Osteocyte (in vitro differentiated cells): ENCODE results near the gene TUBA3D. TPM values are rescaled to one million over a fixed set of nuclear protein-coding genes. Genes with fewer than 3 reads are reported as not detected.
"Not testable (repeated sequence)": the region's sequence is repeated elsewhere in the genome, so short reads cannot be mapped to it uniquely, and the experiment has no call there.

Experiments
- DNase-seq: peaks from one replicate; pipeline ENCODE4 v3.0.0; 2021; ENCODE audit warnings: mixed read lengths; ENCODE audit not compliant: unreplicated experiment; ENCODE audit errors: extremely low spot score
- H3K27ac Mint-ChIP-seq: one replicate; pipeline ENCODE4 v1.8.0; 2021; ENCODE audit warnings: mild to moderate bottlenecking, mixed read lengths; ENCODE audit not compliant: unreplicated experiment
- H3K27me3 Mint-ChIP-seq: one replicate; pipeline ENCODE4 v1.8.0; 2021; ENCODE audit warnings: mixed read lengths; ENCODE audit not compliant: unreplicated experiment
- H3K36me3 Mint-ChIP-seq: one replicate; pipeline ENCODE4 v1.8.0; 2021; ENCODE audit warnings: mixed read lengths; ENCODE audit not compliant: unreplicated experiment
- H3K4me1 Mint-ChIP-seq: one replicate; pipeline ENCODE4 v1.8.0; 2021; ENCODE audit warnings: mixed read lengths; ENCODE audit not compliant: unreplicated experiment
- H3K4me3 Mint-ChIP-seq: one replicate; pipeline ENCODE4 v1.8.0; 2021; ENCODE audit warnings: mild to moderate bottlenecking, moderate library complexity, mixed read lengths; ENCODE audit not compliant: unreplicated experiment
- H3K9me3 Mint-ChIP-seq: one replicate; pipeline ENCODE4 v1.8.0; 2021; ENCODE audit warnings: mixed read lengths; ENCODE audit not compliant: unreplicated experiment
- total RNA-seq: library from RNA; stranded (reverse); gene quantifications from 2 replicates; pipeline ENCODE4 v1.2.1, GENCODE V29; 2021
- TF ChIP-seq, protein P1 (sequence below): fragments of 200-600 bp; sonication (generic); IDR thresholded peaks from 2 replicates; pipeline ENCODE4 v1.5.0; 2021; ENCODE audit warnings: antibody characterized with exemption, mild to moderate bottlenecking, moderate library complexity

The TUBA3D gene
- total RNA-seq, 1 donor from 2014 or later: not detected

DNA sequence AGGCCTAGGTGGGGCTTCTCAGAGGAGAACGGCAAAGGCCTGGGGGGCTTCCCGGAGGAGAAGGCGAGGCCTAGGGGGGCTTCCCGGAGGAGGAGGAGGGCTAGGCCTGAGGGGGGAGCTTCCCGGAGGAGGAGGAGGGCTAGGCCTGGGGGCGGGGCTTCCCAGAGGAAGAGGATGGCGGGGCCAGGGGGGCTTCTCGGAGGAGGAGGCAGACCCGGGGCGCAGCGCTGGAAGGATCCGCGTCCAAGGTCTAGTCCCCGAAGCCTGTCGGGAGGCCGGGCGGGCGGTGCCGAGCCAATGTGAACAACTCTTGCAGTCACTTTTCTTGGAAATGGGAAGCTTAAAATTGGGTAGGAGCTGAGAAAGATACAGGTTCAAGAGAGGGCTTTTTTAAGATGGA is 30.0 kb upstream of the TUBA3D start:
- Mint-ChIP-seq H3K9me3 (no peaks in the 10 kb centered on the region), H3K27me3 (peaks cover 11% of the 10 kb centered on the region), H3K4me3 (no peak overlapping the region), H3K27ac (no peak overlapping the region), H3K36me3 (no peaks in the 10 kb centered on the region), H3K4me1 (no peaks in the 10 kb centered on the region)
- TF ChIP-seq, protein P1, sequence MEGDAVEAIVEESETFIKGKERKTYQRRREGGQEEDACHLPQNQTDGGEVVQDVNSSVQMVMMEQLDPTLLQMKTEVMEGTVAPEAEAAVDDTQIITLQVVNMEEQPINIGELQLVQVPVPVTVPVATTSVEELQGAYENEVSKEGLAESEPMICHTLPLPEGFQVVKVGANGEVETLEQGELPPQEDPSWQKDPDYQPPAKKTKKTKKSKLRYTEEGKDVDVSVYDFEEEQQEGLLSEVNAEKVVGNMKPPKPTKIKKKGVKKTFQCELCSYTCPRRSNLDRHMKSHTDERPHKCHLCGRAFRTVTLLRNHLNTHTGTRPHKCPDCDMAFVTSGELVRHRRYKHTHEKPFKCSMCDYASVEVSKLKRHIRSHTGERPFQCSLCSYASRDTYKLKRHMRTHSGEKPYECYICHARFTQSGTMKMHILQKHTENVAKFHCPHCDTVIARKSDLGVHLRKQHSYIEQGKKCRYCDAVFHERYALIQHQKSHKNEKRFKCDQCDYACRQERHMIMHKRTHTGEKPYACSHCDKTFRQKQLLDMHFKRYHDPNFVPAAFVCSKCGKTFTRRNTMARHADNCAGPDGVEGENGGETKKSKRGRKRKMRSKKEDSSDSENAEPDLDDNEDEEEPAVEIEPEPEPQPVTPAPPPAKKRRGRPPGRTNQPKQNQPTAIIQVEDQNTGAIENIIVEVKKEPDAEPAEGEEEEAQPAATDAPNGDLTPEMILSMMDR: no peak
- DNase-seq: no peak

DNA sequence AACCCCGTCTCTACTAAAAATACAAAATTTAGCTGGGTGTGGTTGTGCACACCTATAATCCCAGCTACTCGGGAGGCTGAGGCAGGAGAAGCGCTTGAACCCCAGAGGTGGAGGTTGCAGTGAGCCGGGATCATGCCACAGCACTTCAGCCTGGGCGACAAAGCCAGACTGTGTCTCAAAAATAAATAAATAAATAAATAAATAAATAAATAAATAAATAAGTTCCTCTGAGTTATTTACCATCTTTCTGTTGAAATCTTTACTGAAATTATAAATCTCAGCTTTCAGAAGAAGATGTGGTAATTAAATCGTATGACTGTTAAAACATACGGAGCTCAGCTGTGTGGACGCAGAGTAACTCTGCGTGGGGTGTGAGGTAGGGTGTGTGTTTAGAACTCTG is 27.9 kb upstream of the TUBA3D start:
- H3K27ac Mint-ChIP-seq, H3K9me3 Mint-ChIP-seq, H3K36me3 Mint-ChIP-seq, H3K4me1 Mint-ChIP-seq, DNase-seq, H3K4me3 Mint-ChIP-seq: not testable (repeated sequence)
- peaks cover 16% of the 10 kb centered on the region for H3K27me3 Mint-ChIP-seq

DNA sequence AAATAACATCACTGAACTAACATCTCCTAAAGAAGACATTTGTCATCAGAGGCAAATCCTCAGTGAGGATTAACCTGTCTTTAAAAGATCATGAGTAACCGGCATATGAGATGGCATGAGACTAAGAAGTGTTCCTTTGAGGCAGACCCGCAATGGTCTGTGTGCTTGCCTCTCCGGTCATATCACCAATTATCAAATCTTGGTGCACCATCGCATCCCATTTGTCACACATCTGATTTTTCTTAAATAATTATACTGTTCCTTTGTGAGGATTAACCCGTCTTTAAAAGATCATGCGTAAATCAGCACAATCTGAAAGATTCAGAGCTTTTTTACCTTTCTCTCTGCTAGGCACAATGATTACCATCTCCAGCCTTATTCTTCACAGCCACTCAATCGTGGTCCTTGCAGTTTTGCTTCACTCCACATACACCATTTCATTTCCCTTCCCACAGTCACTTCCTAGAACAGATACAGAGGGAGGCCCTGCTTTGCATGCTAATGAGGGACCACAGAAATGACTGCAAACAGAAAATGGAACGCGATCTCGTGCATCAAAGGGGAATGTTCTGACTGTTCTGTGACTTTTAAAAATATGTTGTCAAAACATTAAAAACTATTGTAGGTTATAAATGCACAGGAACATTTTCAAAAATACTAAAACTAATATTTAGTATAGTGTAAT is 24.5 kb upstream of the TUBA3D start:
- not testable (repeated sequence) for H3K27ac Mint-ChIP-seq, H3K4me3 Mint-ChIP-seq, H3K4me1 Mint-ChIP-seq, H3K9me3 Mint-ChIP-seq, H3K36me3 Mint-ChIP-seq, DNase-seq
- H3K27me3 Mint-ChIP-seq: peaks cover 14% of the 10 kb centered on the region

DNA sequence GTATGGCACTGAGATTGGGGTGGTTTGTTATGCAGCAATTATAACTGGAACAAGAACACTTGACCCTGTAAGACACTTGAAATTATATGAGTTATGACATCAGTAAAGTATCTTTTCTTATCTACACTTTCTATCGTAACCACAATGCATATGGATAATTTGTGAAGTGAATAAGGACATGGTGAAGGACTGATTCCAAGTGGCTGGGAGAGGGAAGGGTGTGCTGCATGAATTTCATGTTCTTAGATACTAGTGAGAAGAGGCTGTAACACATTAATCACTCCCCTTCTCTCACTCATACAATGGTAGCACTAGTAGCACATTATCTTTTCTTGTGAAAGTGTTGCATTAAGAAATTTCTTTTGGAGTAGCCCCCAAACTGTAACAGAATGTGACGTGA is 21.0 kb upstream of the TUBA3D start:
- not testable (repeated sequence) for DNase-seq, H3K9me3 Mint-ChIP-seq, H3K27ac Mint-ChIP-seq, H3K36me3 Mint-ChIP-seq, H3K4me3 Mint-ChIP-seq, H3K4me1 Mint-ChIP-seq, H3K27me3 Mint-ChIP-seq

DNA sequence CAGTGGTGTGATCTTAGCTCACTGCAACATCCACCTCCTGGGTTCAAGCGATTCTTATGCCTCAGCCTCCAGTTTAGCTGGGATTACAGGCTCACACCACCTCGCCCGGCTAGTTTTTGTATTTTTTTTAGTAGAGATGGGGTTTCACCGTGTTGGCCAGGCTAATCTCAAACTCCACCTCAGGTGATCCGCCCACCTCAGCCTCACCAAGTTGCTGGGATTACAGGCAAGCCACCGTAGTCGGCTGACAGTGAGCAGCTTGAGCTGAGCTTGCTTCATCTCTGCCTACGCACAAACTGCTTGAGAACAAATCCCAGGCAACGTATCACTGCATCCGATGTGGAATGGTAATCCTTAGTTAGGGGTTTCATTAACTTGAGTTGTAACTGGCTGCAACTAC is 8.2 kb upstream of the TUBA3D start:
- not testable (repeated sequence) for H3K4me3 Mint-ChIP-seq, H3K9me3 Mint-ChIP-seq, H3K36me3 Mint-ChIP-seq, DNase-seq, H3K27ac Mint-ChIP-seq, H3K4me1 Mint-ChIP-seq, H3K27me3 Mint-ChIP-seq

DNA sequence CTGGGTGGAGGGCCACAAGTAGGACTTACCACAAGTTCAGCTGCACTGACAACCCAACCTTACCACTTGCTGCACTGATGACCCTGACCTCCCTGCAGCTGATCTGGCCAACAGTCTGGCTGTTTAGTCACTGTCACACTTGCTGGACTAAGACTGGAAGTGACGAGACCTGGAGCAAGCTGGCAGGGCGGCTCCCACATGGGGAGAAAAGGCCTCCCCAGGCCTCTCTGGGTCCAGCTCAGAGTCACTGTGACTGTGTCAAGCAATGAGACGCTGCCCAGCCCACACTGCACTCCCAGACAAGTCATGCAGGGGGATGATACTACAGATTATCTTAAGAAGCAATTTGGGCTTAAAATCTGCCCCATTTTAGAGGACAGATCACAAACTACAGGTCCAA is 5.0 kb upstream of the TUBA3D start:
- DNase-seq, H3K9me3 Mint-ChIP-seq, H3K4me3 Mint-ChIP-seq, H3K27me3 Mint-ChIP-seq, H3K36me3 Mint-ChIP-seq, H3K4me1 Mint-ChIP-seq, H3K27ac Mint-ChIP-seq: not testable (repeated sequence)

DNA sequence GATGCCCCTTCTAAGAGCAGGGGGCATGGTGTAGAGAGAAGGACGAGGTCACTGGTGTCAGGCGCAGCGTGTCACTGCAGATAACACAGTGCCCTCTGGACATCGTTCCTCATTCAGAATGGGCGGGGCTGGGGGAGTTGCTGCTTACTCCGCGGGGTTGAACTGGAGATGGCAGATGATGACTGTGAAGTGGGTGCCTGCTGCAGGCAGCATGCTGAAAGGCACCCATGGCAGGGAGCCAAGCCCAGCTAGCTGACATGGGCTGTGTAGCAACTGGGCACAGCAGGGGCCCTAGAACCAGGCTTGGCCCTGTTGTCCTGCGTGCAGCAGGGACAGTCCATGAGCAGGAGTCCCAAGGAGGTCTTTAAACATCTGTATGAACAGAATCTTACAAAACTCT is 4.3 kb upstream of the TUBA3D start:
- not testable (repeated sequence) for H3K9me3 Mint-ChIP-seq, H3K27me3 Mint-ChIP-seq, H3K36me3 Mint-ChIP-seq, H3K4me1 Mint-ChIP-seq, DNase-seq, H3K4me3 Mint-ChIP-seq, H3K27ac Mint-ChIP-seq

DNA sequence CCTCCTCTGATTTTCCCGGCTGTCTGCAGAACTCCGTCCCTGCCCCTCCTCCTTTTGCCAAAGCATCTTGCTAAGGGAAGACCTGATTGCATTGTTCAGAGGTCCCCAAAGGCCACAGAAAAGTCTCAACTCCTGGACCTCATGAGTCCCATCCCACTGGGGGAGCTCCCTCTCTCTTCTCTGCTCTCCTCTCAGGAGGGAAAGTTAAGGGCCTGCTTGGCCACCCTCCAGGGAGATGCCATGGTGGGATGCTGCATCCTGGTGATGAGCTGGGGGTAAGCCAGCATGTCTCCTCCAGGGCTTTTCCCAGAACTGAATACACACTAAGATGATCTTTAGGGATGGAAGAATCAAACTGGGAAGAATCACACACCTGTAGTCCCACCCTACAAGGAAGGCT is 2.7 kb upstream of the TUBA3D start:
- not testable (repeated sequence) for H3K27me3 Mint-ChIP-seq, H3K9me3 Mint-ChIP-seq

DNA sequence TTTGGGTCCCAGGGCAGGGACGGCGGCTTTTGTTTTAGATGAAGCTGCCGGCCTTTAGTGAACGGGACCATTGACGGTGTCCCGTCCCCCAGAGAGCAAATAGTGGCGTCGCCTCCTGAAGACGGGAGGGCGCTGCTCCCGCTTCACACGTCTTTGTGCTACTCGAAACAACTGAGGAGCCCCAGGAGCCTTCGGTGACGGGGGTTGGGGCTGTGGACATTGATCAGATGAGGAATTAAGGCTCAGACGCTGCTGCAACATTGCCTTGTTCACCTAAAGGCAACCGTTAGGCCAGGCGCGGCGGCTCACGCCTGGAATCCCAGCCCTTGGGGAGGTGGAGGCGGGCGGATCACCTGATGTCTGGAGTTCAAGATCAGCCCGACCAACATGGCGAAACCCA is 444 bp downstream of the TUBA3D start:
- H3K9me3 Mint-ChIP-seq, H3K36me3 Mint-ChIP-seq, H3K27me3 Mint-ChIP-seq, H3K4me3 Mint-ChIP-seq, H3K27ac Mint-ChIP-seq, H3K4me1 Mint-ChIP-seq: not testable (repeated sequence)
- DNase-seq: peak; percentile 69

More for the DNA sequence above, 2.7 kb upstream of the TUBA3D start:
- H3K4me1 Mint-ChIP-seq, H3K4me3 Mint-ChIP-seq, H3K36me3 Mint-ChIP-seq, H3K27ac Mint-ChIP-seq: not testable (repeated sequence)
- peak; percentile 8 for DNase-seq

DNA sequence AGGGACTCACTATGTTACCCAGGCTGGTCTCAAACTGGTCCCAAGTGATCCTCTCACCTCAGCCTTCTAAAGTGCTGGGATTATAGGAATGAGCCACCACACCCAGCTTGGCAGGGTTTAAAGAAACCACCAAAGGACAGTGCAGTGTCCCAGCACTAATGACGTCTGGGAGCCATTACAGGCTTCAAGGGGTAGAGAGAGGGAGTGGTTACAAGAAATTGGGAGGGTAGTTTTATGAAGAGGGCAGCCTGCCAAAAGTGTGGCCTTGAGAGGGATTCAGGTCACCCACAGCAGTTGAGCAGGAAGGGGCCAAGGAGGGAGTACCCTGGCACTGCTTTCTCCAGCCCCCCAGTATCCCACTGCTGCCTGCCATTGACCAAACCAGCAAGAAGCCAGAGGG is 1.3 kb downstream of the TUBA3D start:
- not testable (repeated sequence) for H3K4me3 Mint-ChIP-seq, H3K9me3 Mint-ChIP-seq, H3K36me3 Mint-ChIP-seq, H3K27me3 Mint-ChIP-seq, H3K4me1 Mint-ChIP-seq
- H3K27ac Mint-ChIP-seq: peak overlapping the region; percentile 19
- DNase-seq: peak; percentile 25

DNA sequence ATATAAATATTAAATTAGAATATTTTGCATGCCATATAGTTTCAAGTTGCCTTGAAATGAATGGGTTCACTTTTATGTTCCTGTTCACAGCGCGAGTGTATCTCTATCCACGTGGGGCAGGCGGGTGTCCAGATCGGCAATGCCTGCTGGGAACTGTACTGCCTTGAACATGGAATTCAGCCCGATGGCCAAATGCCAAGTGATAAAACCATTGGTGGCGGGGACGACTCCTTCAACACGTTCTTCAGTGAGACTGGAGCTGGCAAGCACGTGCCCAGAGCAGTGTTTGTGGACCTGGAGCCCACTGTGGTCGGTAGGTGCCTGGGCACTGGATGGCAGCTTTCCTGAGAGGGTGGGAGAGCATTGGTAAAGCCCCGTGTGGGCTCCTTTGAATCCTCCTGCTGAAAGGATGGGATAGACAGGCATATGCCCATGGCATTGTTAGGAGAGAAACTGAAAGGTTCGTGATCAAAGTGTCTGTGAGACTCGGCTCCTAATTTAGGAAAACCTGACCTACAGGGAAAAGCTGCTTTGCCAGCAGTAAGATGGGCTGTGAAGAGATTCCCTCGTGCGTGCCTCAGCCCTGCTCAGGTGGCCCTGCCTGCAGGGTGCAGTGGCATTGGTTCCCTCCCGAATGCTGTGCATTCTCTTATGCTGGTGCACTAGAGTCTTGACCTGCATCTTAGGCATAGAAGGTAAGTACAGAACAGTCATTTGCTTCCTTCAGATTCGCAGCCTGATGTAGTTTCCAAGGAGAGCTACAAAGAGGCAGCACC is 2.3 kb downstream of the TUBA3D start:
- not testable (repeated sequence) for H3K9me3 Mint-ChIP-seq, H3K4me1 Mint-ChIP-seq, H3K36me3 Mint-ChIP-seq, H3K27ac Mint-ChIP-seq, H3K27me3 Mint-ChIP-seq, H3K4me3 Mint-ChIP-seq
- peak; percentile 46 for DNase-seq
